AG04449 (cell line): ENCODE data around the gene KIF6.
A peak's percentile ranks its signal among the peaks of the same experiment; 100 is the strongest.

Experiments
- CTCF ChIA-PET: fragments of 350-600 bp; formaldehyde crosslinking; extraction: SDS; loops from one replicate; lab custom pipeline; 2021; ENCODE audit warnings: antibody characterized with exemption; lab: Yijun Ruan, JAX
- POLR2A ChIA-PET: fragments of 400-600, 350-600 bp; formaldehyde crosslinking; extraction: SDS; loops from one replicate; lab custom pipeline; 2020; ENCODE audit warnings: antibody characterized with exemption, inconsistent platforms; lab: Yijun Ruan, JAX
- DNase-seq: peaks from one replicate; pipeline ENCODE4 v3.0.0-alpha.2; 2010; ENCODE audit warnings: low read depth, low spot score
- H3K4me3 ChIP-seq: 2 replicates; pipeline ENCODE4 v1.5.1; 2011; ENCODE audit warnings: low read depth, mild to moderate bottlenecking, control low read depth, low read length
- TF ChIP-seq, protein P1 (sequence below): IDR thresholded peaks from one replicate; pipeline ENCODE4 v1.5.1; 2011; ENCODE audit warnings: mild to moderate bottlenecking, moderate library complexity, low read length, control low read depth, inconsistent platforms; ENCODE audit not compliant: insufficient read depth; ENCODE audit errors: missing control alignments

KIF6 gene

DNA sequence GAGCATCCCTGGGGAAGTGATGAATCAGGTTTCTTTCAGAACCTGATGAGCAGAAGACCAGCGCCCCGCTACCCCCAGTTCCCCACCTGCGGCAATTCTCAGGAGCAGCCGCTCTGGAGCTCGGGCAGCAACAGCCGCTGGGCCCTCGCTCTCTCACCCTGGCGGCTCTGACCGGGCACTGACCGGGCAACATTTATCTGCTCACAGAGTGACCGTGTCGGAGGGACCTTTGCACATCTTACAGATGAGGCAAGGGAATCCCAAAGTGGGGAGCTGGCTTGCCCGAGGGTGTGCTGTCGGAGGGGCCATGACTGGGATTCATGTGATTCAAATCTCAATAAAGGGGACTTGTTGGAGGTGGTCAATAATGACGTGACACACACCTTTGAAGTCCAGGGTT, 376.5 kb downstream of the KIF6 start:
- DNase-seq: no peak
- POLR2A ChIA-PET: no interaction called here
- TF ChIP-seq, protein P1, sequence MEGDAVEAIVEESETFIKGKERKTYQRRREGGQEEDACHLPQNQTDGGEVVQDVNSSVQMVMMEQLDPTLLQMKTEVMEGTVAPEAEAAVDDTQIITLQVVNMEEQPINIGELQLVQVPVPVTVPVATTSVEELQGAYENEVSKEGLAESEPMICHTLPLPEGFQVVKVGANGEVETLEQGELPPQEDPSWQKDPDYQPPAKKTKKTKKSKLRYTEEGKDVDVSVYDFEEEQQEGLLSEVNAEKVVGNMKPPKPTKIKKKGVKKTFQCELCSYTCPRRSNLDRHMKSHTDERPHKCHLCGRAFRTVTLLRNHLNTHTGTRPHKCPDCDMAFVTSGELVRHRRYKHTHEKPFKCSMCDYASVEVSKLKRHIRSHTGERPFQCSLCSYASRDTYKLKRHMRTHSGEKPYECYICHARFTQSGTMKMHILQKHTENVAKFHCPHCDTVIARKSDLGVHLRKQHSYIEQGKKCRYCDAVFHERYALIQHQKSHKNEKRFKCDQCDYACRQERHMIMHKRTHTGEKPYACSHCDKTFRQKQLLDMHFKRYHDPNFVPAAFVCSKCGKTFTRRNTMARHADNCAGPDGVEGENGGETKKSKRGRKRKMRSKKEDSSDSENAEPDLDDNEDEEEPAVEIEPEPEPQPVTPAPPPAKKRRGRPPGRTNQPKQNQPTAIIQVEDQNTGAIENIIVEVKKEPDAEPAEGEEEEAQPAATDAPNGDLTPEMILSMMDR: no peak
- H3K4me3 ChIP-seq: no peak overlapping the region
- CTCF ChIA-PET: interaction anchor here (1.0 to 5.7 kb wide), 3 partner anchors 12 to 960 kb away, joined by 4 to 40 read pairs (median 7); no protein-coding TSS in a partner anchor

DNA sequence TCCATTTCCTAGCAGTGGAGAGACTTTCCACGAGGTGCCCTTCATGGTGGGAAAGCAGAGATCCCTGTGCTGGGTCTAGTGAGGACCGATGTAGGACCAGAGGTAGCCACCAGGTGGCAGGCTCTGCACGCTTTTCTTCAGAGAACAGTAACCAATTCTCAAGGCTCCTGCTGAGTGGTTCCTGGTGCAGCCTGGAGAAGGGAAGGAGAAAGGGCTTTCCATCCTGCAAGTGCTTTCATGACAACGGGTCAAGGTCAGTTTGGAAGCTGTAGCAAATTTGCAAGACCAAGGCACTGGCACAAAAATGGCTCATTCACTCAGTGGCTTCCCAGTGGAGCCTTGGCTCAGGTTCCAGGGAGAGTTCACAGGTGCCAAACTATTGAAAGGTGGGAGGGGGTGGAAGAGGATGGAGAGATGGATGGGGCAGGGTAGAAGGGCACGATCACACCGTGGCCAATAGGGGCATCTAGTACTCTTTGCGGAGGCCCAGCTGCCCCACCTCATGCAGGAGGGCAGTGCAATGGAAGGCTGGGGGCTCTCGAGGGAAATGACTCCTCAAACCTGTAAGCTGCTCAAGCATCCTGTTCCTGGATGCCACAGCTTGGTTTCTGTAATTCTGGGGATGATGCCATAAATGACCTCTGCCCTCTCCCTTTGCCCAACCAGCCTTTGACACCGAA, 377.2 kb downstream of the KIF6 start:
- no peak overlapping the region for H3K4me3 ChIP-seq
- CTCF ChIA-PET: interaction anchor here (0.9 to 5.7 kb wide), 4 partner anchors 12 to 961 kb away, joined by 4 to 40 read pairs (median 6); no protein-coding TSS in a partner anchor
- DNase-seq: no peak
- POLR2A ChIA-PET: no interaction called here
- TF ChIP-seq, protein P1: peak; percentile 84

DNA sequence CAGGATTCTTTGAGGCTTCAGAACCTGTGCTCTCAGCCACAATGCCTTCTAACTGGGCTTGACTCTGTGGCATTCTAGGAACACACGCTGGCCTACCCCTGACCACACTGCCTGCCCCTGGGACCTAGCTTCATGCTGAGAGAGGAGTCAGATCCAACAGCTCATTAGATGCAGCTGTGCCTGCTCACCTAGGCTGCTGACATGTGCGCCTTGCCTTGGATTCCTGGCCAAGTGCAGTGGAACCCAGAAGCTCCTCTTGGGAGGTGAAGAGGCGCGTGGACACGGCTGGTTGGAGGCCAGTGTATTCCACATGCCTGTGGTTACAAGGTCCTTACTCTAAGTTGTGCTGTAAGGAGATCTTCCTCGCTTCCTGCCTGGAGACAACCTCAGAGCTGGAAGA, 378.0 kb downstream of the KIF6 start:
- no peak for DNase-seq
- CTCF ChIA-PET: interaction anchor here (0.7 to 5.7 kb wide), 5 partner anchors 13 to 1722 kb away, joined by 3 to 40 read pairs (median 4); no protein-coding TSS in a partner anchor
- POLR2A ChIA-PET: no interaction called here
- TF ChIP-seq, protein P1: no peak
- H3K4me3 ChIP-seq: no peak overlapping the region

DNA sequence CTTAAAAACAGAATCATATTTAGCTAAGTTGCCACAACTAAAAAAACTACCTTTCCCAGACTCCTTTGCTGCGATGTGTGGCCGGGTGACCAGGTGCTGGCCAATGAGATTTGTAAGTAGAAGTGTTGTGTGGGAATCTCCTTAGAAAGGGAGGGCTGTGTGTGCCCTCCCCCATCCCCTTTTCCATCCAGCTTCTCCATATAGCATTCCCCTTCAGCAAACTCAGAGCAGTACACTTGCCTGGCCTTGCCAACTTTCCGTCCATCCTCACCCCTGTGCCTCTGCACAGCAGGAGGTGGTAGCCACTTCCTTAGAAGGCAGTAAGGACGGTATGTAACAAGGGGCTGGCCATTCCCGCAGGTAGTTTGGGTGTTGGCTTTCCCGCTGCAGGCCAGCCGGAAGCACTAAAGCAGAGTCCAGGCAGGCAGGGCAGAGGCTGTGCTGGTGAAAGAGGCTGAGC, 380.4 kb downstream of the KIF6 start:
- POLR2A ChIA-PET: no interaction called here
- TF ChIP-seq, protein P1: no peak
- DNase-seq: no peak
- CTCF ChIA-PET: no interaction called here
- H3K4me3 ChIP-seq: no peak overlapping the region

DNA sequence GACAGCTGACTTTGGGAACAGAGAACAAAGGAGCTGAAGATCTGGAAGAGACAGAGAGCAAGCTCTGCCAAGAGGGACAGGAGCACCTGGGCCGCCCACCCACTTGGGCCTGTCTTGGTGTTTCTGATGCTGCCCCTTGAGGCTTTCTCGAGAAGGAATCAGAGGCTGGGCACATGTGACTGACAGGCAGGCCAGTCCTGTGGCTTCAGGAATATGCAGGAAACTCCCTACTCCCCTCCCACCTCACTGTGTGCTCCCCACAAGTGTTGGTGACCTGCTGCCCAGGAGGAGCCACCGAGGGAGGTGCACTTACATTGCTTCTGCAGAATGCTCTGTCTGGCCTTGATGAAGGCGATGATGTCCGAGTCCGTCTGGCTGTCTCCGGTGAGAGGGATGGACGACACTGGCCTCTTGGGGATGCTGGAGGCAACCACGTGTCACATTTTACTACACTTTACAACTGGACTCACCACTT, 381.8 kb downstream of the KIF6 start:
- ChIA-PET POLR2A (no interaction called here), CTCF (no interaction called here)
- no peak for DNase-seq
- TF ChIP-seq, protein P1: no peak
- no peak overlapping the region for H3K4me3 ChIP-seq

DNA sequence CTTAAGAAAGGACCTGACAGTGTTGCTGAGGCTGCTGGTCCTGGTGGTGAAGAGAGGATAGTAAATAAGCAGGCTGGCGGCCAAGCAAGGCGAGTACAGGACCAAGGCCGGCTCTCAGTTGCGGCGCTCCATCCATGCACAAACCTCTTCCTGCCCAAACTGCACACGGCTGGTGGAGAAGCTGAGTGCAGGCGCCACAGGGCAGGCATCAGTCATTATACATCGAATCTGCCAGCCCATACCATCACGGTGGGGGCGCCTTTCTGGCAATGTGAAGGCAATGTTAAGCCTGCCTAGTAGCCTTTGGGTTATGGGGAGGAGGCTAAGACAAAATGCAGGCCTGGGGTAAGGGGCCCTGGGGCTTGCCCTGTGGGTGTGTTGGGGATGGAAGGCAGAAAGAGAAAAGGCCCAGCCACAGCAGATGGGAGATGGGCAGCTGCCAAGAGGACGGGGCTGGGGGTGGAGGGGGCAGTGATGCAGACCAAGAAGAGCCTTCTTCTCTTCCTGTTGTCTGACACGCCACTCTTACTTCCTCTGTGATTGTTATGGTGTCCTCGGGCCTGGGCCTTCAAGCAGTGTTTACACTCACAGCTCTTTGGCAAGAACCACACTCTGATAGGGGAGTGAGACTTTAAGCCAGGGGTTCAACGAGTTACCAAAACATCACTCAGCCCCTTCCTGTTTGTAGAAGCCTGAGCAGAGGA, 382.4 kb downstream of the KIF6 start:
- no peak for DNase-seq
- ChIA-PET POLR2A (no interaction called here), CTCF (no interaction called here)
- TF ChIP-seq, protein P1: no peak
- no peak overlapping the region for H3K4me3 ChIP-seq
